Heart left ventricle (tissue), 16 donors: ENCODE data around the gene SSPN. TPM values are rescaled to one million over a fixed set of nuclear protein-coding genes. Genes with fewer than 3 reads are reported as not detected.

Experiments used
- ATAC-seq, 4 donors: fragments of 200-7000 bp; cut with Tn5 transposase; one replicate each; pipeline ENCODE4 v1.9.1; 2020 to 2022; ENCODE audit warnings: moderate library complexity in 4 of 4, mild to moderate bottlenecking in 3 of 4, moderate number of reproducible peaks in 1 of 4
- DNase-seq, 5 donors: peaks; one replicate each; pipeline ENCODE4 v3.0.0-alpha.2; 2020
- H3K27ac ChIP-seq, 12 donors: fragments of 200-600 bp; sonication (generic) in 4 of 12; one replicate each; pipeline versions ENCODE4 v1.5.0 to v1.8.0; 2016 to 2022; ENCODE audit warnings: mild to moderate bottlenecking in 2 of 12
- H3K27me3 ChIP-seq, 9 donors: fragments of 200-600 bp; sonication (generic) in 2 of 9; one replicate each; pipeline versions ENCODE4 v1.5.1 to v1.8.0; 2016 to 2022; ENCODE audit warnings: mild to moderate bottlenecking in 3 of 9
- H3K36me3 ChIP-seq, 9 donors: fragments of 200-600 bp; sonication (generic) in 2 of 9; one replicate each; pipeline versions ENCODE4 v1.5.0 to v1.8.0; 2018 to 2022; ENCODE audit warnings: mild to moderate bottlenecking in 2 of 9
- H3K4me1 ChIP-seq, 12 donors: fragments of 200-600 bp; sonication (generic) in 4 of 12; one replicate each; pipeline versions ENCODE4 v1.5.0 to v1.8.0; 2016 to 2022; ENCODE audit warnings: mild to moderate bottlenecking in 3 of 12
- H3K4me3 ChIP-seq, 12 donors: fragments of 200-600 bp; sonication (generic) in 4 of 12; one replicate each; pipeline versions ENCODE4 v1.5.0 to v1.8.0; 2017 to 2022; ENCODE audit warnings: mild to moderate bottlenecking in 9 of 12, moderate library complexity in 4 of 12
- H3K9me3 ChIP-seq, 12 donors: fragments of 200-600 bp; sonication (generic) in 4 of 12; one replicate each; pipeline versions ENCODE4 v1.5.0 to v1.8.0; 2016 to 2022; ENCODE audit warnings: mild to moderate bottlenecking in 1 of 12
- POLR2A ChIP-seq, 2 donors: fragments of 450-650 bp; IDR thresholded peaks; one replicate each; pipeline ENCODE4 v1.6.1; 2017; ENCODE audit warnings: antibody characterized with exemption in 2 of 2, mild to moderate bottlenecking in 2 of 2, moderate library complexity in 2 of 2
- WGBS, 4 donors: extraction: QIAGEN DNeasy Blood & Tissue Kit in 2 of 4; methylation state at CpG; one replicate each; pipeline versions ENCODE4 v1.1.5 to v1.1.7; 2013 to 2018; 5-methylcytosine and 5-hydroxymethylcytosine counted together
- intact Hi-C, 10 donors: fragments of 100-400 bp; cut with DNase I; formaldehyde crosslinking; loops; one replicate each; pipeline versions ENCODE4 v1.11.1 to v1.14.2; 2022
- polyA plus RNA-seq, 2 donors: library from polyadenylated mRNA; stranded (reverse); fragments of 200-250 nt; gene quantifications; one replicate each; pipeline ENCODE4 v1.2.3, GENCODE V29; 2013
- total RNA-seq, 9 donors: library from RNA; depleted of rRNA in 2 of 9; stranded (reverse); fragments of >200 nt in 2 of 9; fragmentation: NEBNext Ultra II Directional in 3 of 9; extraction: Animal tissue kit (Norgen Biotek cat#: 25700) in 3 of 9; gene quantifications; one replicate each; pipeline versions ENCODE4 v1.1.0 to v1.2.4, GENCODE V29; 2016 to 2023
- TF ChIP-seq, protein P1 (sequence below), 12 donors: fragments of 200-600 bp; sonication (generic) in 4 of 12; IDR thresholded peaks; one replicate each; pipeline versions ENCODE4 v1.5.0 to v1.8.0; 2018 to 2022; ENCODE audit warnings: antibody characterized with exemption in 12 of 12, mild to moderate bottlenecking in 5 of 12
- donor health status: ischemic (EF 13 %, LVEDD 7.1; RV severe dilation, severe dysfunction).
- donor health status: healthy with polysubstance abuse.
- donor health status: DM: no; HTN: yes; CAD: no.
- donor health status: DM: no; HTN: no; CAD: no.
- donor health status: ischemic (EF 25% LVEDD 6.9; RV normal size, moderate dysfunction).
- donor health status: ischemic (EF 25% LVEDD 5.7; RV mildly dilated, moderate dysfunction).
- donor health status: healthy.
- donor health status: DM: yes; HTN: yes; CAD: no.
- donor health status: ischemic (EF 35%, LVEDD 5.7; RV mildly dilated, moderate dysfunction).
- donor health status: nonischemic (EF 11% LVEDD 7.7; RV severe dilation, severe dysfunction).
- donor health status: DM: yes; HTN: yes; CAD: no.
- donor health status: PGD.
- donor health status: ischemic (EF 29% LVEDD 5.4; RV normal size, mild dysfunction).
- donor health status: nonischemic (EF 23%, LVEDD 6.1; RV moderate dilation, normal function).

SSPN gene
- total and polyA plus RNA-seq, 11 donors = 7.5 to 109 (median 56.1) TPM

DNA sequence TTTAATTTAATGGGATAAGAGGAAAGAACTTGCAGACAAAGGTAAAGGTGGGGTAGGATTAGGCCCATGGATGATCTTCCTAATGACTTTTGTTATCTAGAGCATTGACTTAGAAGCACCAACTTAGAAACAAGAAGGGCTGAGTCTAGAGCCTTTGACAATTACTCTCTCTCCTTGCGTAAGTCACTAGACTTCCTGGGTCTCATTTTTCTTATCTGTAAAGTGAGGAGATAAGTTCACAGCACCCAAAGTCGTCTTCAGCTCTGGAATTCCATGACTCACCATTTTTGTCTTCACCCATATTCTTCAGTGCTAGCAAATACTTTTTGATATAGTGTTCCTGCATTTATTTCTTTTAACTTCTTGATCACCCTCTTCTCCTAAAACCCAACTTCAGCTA, 75.7 kb downstream of the SSPN start:
- H3K36me3 ChIP-seq = no peaks in the 10 kb centered on the region
- DNase-seq = no peak
- intact Hi-C loops = loop anchor here in 5 of 10 donors (5.0 to 10.0 kb wide), 2 partner anchors 146 to 149 kb away; partner anchors contain the start of gene BHLHE41 (in 3 of the 5)
- ATAC-seq = no peak
- peaks cover 10 to 66% (median 46%) of the 10 kb centered on the region in 12 donors for H3K4me1 ChIP-seq
- TF ChIP-seq, protein P1, sequence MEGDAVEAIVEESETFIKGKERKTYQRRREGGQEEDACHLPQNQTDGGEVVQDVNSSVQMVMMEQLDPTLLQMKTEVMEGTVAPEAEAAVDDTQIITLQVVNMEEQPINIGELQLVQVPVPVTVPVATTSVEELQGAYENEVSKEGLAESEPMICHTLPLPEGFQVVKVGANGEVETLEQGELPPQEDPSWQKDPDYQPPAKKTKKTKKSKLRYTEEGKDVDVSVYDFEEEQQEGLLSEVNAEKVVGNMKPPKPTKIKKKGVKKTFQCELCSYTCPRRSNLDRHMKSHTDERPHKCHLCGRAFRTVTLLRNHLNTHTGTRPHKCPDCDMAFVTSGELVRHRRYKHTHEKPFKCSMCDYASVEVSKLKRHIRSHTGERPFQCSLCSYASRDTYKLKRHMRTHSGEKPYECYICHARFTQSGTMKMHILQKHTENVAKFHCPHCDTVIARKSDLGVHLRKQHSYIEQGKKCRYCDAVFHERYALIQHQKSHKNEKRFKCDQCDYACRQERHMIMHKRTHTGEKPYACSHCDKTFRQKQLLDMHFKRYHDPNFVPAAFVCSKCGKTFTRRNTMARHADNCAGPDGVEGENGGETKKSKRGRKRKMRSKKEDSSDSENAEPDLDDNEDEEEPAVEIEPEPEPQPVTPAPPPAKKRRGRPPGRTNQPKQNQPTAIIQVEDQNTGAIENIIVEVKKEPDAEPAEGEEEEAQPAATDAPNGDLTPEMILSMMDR (IDR thresholded peaks at IDR 0.05) = no peak
- no peak for TF ChIP-seq POLR2A (IDR thresholded peaks at IDR 0.05)
- WGBS, 4 donors = 68 to 86% (median 75%) methylated on average over 2 of the region's 2 CpGs
- H3K27ac ChIP-seq = no peak overlapping the region
- H3K27me3 ChIP-seq = no peaks in the 10 kb centered on the region
- H3K9me3 ChIP-seq = no peaks in the 10 kb centered on the region
- no peak overlapping the region for H3K4me3 ChIP-seq

DNA sequence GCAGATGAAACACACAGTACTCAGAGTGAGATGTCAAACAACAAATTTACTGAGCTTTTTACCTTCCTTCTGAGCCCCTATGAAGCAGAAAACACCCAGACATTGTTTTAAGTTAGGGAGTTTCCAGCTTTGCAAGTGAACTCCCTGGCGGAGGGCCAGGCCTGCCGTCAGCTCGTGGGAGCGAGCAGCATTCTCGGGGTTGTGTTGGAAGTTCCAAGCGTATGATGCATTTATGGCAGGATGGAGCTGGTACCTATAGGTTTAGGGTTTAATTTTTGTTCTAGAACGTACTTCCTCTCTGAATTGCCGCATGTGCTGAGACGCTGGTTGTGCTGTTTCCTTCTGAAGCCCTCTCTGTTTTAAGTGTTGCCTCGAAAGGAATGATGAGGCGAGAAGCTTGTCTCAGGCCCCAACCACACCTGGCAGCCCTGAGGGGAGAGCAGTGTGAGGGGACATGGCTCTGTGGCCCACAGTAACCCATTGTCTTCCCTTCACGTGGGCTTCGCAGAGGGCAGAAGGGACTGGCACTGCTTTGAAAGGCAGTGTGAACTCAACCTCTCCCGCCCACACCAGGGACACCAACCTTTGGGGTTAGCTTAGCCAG, 76.6 kb downstream of the SSPN start:
- WGBS, 4 donors = 40 to 51% (median 45%) methylated on average over 14 of the region's 14 CpGs
- no peaks in the 10 kb centered on the region for H3K9me3 ChIP-seq
- peaks cover 10 to 67% (median 46%) of the 10 kb centered on the region in 12 donors for H3K4me1 ChIP-seq
- ATAC-seq (peak in 2 of 4 donors; percentile 15 to 38), DNase-seq (peak; percentile 82 to 89 (median 84))
- H3K27me3 ChIP-seq = no peaks in the 10 kb centered on the region
- intact Hi-C loops = loop anchor here in 5 of 10 donors (5.0 to 10.0 kb wide), 2 partner anchors 147 to 150 kb away; partner anchors contain the start of gene BHLHE41 (in 3 of the 5)
- H3K36me3 ChIP-seq = no peaks in the 10 kb centered on the region
- H3K27ac ChIP-seq = peak overlapping the region in 5 of 12 donors; percentile 9 to 59 (median 16)
- TF ChIP-seq, protein P1 (IDR thresholded peaks at IDR 0.05) = no peak
- TF ChIP-seq POLR2A (IDR thresholded peaks at IDR 0.05) = no peak
- no peak overlapping the region for H3K4me3 ChIP-seq

DNA sequence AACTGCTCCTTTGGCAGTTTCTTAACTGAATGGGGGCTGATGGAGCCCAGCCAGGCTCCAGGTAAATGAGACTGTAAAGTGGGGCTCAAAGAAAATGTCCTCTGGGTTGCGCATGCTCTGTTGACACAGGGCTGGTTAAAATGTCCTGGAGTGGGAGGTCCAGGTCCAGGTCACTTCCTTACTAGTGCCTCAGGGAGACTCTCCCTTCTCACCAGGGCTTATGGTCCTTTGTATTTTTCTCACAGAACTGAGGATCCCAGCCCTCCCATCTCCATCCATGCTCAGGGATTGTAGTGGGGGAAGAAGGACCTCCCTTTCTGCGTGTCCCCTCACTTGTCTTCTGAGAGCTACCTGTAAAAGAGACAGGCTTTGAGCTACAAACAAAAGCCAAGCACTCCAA, 77.5 kb downstream of the SSPN start:
- Histone ChIP-seq H3K4me3 (no peak overlapping the region), H3K27ac (no peak overlapping the region)

DNA sequence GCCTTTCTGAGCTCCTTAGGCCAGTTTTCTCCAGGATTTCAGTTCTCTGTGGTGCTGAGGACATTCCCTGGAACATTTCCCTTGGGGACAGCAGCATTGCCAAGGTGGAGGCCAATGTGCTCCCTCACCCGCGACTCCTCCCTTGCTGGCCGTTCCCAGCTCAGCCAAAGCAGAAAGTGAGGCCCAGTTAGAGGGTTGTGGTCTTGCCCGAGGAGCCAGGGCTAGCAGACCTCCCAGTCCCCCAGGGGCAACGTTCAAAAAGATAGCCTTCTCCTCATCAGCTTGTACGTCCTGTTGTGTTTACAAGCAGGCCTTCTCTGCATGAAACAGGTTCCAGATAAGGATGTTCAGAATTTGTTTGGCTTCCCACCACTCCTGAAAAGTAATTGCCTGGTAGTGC, 78.4 kb downstream of the SSPN start:
- H3K36me3 ChIP-seq = no peaks in the 10 kb centered on the region
- H3K27me3 ChIP-seq = no peaks in the 10 kb centered on the region
- H3K9me3 ChIP-seq = no peaks in the 10 kb centered on the region
- peak overlapping the region in 10 of 12 donors; percentile 68 to 90 (median 76) for H3K27ac ChIP-seq
- intact Hi-C loops = loop anchor here in 5 of 10 donors (5.0 to 10.0 kb wide), 2 partner anchors 149 to 152 kb away; partner anchors contain the start of gene BHLHE41 (in 3 of the 5)
- H3K4me3 ChIP-seq = no peak overlapping the region
- no peak for ATAC-seq
- peaks cover 10 to 74% (median 46%) of the 10 kb centered on the region in 12 donors for H3K4me1 ChIP-seq
- no peak for TF ChIP-seq POLR2A (IDR thresholded peaks at IDR 0.05)
- TF ChIP-seq, protein P1 (IDR thresholded peaks at IDR 0.05) = no peak
- DNase-seq = no peak
- 33 to 59% (median 47%) methylated on average over 2 to 6 of the region's 6 CpGs for WGBS, 4 donors

More for the DNA sequence above, 77.5 kb downstream of the SSPN start:
- Histone ChIP-seq H3K9me3 (no peaks in the 10 kb centered on the region), H3K36me3 (no peaks in the 10 kb centered on the region), H3K27me3 (no peaks in the 10 kb centered on the region), H3K4me1 (peaks cover 10 to 68% (median 46%) of the 10 kb centered on the region in 12 donors)
- intact Hi-C loops = loop anchor here in 5 of 10 donors (5.0 to 10.0 kb wide), 2 partner anchors 148 to 151 kb away; partner anchors contain the start of gene BHLHE41 (in 3 of the 5)
- TF ChIP-seq, protein P1 (IDR thresholded peaks at IDR 0.05) = no peak
- no peak for TF ChIP-seq POLR2A (IDR thresholded peaks at IDR 0.05)
- ATAC-seq (no peak), DNase-seq (no peak)
- WGBS, 4 donors = 99 to 100% (median 99%) methylated on average over 2 of the region's 2 CpGs
